Stimulated activated CD4-positive, alpha-beta T cell treated with anti-CD3 and anti-CD28 coated beads, Interleukin-15, amount 100 ng/mL, for 1 hour (primary cell): ENCODE results near the gene DZIP1L.
"Not testable (repeated sequence)": the region's sequence is repeated elsewhere in the genome, so short reads cannot be mapped to it uniquely, and the experiment has no call there.

Source experiments
- DNase-seq, 2 donors: peaks; one replicate each; pipeline ENCODE4 v3.0.0-alpha.2; 2020; ENCODE audit warnings: low read depth in 1 of 2, low spot score in 1 of 2

DZIP1L gene

DNA sequence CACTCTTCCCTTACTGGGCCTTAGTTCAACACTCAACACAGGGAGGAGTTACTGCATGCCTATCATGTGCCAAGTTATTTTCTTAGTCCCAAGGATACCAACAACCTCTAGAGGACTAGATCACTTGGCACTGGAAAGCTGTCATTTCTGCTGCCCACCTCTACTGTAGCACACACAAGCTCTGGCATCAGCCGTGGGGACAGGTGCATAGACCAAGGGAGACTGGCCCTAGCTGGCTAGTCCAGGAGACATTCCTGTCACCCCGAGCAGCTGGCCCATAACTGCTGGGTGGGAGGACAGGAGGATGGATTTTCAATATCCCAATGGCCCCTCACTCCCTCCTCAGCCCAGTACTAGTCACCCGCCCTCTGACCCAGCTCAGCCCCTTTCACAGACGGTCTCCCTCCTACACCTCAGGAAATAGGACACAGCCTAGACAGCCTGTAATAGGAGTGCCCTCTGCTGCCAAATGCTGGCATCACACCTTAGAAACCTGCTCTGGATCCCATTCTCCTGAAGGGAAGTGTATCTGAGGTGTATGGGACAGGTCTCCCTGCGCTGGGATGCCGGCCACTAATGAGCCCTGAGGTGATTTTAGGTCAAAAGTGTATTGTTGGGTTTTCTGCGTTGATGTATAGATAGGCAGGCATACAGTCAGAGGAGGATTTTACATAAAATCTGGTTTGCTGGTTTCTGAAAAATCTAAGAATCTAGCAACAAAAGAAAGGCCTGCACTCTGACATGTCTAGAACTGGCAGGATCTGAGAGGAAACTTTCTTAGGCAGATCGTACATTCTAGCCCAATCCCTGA is 3.4 kb upstream of the DZIP1L start:
- DNase-seq: peak in 1 of 2 donors; percentile 38

DNA sequence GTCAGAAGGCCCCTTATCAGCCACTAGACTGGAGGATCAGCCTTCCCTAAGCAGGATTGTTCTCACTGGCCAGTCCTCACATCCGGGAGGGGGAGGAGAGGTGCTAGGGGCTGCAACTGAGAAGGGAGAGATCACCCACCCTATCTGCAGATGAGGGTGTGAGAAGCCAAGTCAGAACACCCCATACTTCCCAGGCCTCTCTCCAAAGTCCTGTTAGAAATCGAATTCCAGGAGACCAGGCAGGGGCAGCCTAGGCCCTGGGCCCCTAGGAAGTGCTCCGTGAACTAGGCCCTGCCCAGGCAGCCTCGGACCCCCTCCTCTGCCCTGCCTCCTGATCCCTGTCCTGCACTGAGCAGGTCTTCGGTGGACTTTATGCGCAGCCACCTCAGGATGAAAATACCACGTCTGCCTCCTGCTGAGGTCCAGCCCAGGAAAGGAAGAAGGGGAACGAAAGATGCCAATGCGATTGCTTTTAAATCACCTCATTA is 933 bp downstream of the DZIP1L start:
- DNase-seq: no peak

DNA sequence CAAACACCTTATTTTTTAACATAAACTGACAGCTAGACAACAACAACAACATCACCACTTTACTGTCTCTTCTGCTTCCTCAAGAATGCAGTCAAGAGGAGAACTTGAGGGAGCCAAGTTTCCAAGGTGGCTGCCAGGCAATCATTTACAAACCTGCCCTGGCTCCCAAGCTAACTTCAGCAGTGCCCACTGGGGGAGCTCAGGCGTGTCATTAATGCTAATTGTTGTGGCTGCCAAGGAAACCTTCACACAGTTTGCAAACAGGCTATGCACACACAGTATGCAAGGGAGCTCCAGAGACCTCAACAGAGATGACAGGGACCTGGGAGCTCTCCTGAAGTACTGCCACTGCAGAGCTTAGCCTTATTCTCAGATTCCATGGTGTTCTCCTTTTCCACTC is 2.1 kb downstream of the DZIP1L start:
- no peak for DNase-seq

DNA sequence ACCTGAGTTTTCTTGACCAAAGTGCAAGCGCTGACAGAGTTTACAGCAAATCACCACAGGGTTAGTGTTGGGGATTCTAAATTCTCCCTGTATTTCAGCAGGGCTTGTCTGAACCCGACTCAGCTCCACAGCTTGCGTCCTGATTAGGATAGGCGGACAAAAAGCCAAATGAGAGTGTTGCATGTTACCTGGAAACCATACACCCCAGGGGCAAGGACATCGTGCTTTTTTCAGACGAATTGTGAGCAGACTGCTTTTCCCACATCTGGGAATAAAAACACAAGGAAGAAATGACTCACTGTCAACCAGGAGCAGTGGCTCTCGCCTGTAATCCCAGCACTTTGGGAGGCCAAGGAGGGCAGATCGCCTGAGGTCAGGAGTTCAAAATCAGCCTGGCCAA is 3.0 kb downstream of the DZIP1L start:
- DNase-seq: no peak

DNA sequence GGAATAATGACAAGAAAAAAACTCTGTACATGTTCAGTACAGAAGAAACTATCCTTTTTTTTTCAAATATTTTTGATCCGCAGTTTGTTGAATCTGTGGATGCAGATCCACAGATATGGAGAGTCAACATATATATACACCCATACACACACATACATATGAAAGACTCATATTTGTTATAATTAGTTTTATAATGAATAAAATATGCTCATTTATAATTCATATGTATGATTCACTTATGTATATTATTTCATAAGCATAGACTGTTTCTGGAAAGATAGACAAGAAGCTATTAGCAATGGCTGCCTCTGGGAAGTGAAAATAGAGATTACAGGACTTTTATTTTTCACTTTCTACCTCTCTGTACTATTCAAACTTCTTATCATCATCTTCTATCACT is 9.8 kb downstream of the DZIP1L start:
- DNase-seq: no peak

DNA sequence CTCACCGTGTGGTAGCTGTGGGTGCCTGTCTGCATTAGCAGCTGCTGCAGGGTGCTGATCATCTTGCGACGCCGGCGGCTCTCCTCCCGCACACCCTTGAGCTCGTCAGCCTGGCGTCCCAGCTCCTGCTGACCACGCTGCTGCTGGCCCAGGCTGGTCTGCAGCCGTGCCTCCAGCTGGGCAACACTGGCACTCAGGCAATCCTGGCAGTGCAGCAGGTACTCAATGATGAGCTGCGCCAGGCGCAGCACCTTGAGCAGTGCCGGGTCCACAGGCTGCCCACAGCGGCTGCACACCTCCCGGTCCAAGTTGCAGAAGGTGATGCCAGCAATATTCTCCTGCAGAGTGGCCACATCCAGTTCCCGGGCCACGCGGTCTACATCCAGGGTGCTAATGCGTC is 11.9 kb downstream of the DZIP1L start:
- DNase-seq: no peak

DNA sequence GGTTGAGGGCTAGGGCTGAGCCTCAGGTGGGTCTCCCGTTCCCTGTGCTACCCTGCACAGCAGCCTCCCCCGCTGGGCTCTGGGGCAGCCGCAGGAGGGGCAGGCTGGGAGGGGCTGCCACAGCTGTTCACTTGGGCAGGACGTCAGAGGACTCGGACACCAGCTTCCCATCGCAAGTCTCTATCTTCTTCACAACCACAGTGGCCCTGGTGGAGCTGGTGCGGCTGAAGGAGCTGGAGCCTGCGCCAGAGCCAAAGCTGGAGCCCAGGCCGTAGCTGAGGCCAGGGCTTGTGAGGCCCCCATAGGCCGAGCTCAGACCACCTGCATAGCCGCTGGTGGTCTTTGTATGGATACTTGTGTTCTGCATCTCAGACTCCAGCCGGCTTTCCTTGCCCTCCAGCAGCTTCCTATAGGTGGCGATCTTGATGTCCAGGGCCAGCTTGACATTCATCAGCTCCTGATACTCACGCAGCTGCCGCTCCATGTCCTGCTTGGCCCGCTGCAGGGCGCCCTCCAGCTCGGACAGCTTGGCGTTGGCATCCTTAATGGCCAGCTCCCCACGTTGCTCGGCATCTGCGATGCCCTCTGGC is 14.0 kb downstream of the DZIP1L start:
- not testable (repeated sequence) for DNase-seq

DNA sequence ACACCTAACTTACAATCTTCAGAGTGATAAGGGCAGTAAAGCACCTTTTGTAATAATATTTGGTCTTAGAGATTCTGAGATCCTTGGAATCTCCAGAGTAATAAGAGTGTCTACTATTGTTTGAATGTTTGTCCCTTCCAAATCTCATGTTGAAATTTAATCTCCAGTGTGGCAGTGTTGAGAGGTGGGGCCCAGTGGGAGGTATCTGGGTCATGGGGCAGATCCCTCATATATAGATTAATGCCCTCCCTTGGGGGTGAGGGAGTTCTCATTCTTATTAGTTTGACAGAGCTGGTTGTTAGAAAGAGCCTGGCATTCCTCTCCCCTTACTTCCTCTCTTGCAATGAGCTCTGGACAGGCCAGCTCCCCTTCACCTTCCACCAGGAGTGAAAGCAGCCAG is 16.0 kb downstream of the DZIP1L start:
- no peak for DNase-seq

DNA sequence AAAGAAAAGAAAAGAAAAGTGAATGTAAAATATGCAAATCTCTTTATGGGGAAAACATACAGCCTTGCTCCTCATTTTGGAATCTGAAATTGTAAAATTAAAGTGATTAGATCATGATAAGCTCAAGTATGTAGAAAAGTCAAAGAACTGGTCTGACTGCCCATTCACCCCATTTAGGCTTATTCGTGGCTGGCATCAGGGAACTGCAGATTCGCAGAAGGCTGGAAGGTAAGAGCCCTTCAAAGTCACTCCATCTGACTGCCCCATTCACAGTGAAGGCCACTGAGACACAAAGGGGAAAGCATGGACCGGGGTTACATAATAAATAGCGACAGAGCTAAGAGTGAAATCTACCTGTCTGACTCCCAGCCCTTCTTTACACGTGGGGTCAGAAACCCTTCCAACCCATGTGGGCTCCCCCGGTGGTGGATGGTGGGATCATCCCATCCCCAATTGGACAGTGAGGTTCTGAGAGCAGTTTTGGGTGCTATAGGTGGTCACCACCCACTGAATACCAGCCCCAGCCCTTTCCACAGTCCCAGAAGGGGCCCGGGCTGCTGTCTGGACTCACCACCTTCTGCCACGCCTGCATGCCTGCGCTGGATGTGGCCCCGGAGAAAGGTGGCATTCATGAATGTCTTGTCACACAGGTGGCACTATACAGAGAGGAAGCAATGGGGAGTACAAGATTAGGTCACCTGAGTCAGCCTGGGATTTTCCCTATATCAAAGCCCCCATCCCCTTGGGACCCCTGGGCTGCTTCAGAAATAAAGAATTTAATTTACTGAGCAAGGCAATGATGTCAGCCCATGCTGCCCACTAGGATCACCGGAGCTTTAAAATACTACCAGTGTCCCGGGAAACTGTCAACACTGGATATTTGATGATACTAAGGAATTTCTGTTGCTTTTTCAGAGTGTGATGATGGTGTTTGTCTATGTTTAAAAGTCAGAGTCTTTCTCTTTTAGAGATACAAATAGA is 17.9 kb downstream of the DZIP1L start:
- no peak for DNase-seq

DNA sequence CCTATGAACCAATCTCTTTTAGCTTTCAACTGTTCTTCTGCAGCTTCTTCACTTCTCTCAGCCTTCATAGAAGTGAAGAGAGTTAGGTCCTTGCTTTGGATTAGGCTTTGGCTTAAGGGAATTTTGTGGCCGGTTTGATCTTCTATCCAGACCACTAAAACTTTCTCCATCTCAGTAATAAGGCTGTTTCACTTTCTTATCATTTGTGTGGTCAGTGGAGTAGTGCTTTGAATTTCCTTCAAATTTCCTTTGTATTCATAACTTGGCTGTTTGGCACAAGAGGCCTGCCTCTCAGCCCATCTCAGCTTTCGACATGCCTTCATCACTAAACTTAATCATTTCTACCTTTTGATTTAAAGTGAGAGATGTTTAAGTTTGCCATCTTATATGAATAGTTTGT is 21.7 kb downstream of the DZIP1L start:
- no peak for DNase-seq

DNA sequence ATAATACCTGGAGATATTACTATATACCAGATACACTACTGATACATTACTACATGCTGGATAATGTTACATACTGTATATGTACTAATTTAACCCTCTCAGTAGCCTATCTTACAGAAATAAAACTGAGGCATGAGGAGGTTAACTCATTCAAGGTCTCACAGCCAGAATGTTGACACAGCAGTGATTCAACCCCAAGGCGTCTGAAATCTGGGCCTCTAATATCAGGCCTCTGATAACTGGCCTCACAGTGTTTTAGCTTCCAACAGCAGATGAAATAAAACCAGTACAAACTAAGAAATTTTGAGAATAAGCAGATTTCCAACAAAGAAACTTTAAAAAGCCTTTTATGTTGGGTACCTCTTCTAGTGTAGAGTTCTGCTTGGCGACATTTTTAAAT is 23.4 kb downstream of the DZIP1L start:
- no peak for DNase-seq

DNA sequence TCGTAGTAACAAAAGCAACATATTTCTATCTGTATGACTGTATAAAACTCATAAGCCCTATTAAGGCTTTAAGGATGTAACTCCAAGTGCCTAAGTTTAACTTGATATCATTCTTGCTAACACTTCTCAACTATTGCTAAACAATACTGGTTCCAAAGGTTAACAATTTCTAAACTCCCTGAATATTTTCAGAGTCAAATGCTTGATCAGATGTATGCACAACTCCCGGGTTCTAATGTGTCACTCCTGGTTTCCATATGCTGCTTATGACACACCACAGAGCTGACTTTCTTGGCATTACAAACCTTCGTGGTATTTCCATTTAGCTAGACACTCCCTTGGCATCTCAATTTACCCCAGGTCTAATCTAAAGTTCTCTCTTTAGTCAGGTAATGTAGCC is 26.3 kb downstream of the DZIP1L start:
- DNase-seq: no peak

DNA sequence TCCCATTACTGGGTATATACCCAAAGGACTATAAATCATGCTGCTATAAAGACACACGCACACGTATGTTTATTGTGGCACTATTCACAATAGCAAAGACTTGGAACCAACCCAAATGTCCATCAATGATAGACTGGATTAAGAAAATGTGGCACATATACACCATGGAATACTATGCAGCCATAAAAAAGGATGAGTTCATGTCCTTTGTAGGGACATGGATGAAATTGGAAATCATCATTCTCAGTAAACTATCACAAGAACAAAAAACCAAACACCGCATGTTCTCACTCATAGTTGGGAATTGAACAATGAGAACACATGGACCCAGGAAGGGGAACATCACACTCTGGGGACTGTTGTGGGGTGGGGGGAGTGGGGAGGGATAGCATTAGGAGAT is 29.7 kb downstream of the DZIP1L start:
- not testable (repeated sequence) for DNase-seq

DNA sequence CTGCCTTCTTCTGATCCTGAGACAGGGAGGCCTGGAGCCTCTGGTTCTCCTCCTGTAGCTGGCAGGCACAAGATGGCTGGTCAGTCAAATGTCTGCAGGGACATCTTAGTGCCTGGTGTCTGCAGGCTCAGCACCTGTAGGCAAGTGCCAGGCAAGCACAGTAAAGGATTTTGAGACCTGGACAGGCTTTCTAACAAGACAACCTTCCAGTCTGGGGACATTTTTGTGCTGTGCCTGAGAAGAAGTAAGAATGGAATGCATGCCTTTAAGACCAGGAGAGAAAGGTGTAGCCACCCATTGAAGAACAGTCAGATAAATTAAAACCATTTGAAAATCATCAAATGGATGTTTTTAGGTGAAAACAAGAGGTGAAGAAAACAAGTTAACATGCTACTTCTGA is 31.2 kb downstream of the DZIP1L start:
- DNase-seq: no peak

DNA sequence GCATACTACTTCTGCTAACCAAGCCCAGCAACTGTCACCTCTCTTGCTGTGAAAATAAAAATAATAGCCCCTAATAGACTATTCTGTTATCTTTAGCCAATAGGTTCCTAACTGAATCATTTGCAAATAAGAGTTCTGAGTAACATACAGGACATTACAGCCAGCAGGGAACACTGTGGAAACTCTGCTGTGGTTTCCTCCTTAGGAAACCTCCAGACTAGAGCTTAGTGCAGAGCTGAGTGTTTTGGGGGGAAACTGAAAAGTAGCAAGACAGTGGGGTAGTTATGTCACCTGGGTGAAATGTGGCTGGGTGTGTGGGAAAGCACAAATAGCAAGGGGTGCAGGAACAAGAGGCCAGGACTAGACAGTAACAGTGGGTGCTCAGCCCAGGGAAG is 32.4 kb downstream of the DZIP1L start:
- no peak for DNase-seq

DNA sequence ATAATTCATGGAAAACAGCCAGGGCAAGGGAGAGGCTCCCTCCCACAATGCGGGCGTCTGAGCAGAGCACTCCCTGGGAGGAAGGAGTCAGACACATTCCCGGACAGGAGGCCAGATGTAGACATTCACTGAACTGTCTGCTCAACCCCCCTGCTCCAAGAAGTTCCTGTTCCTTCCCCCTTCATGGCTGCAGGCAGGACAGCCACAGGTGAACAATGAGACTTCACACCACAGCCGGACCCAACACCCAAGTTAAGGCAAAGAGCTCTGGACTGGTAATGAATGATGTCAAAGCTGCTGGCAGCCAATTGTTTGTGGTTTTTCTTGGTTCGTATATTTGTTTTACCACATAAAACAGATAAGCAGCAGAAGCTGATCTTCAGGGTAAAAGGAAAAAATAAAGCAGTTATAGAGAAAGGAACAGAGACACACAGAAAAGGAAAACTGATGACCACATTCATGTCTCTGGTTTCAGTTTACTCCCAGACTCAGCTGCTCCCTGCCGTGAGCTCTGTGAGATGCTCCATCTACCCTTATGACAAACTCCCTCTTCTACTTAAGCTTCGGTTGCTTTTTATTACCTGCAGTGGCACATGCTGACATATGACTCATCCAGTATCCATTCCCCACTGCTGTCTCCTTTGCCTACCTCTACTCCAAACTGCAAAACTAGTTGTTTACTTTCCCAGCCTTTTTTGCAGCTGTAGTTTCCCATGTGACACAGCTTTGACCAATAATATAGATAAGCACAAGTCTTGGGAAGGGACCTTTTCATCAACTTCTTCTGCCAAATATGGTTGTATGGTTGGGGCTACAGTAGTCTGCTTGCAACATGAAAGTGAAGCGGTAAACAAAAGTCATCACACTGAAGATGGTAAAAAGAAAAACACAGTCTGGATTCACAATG is 33.1 kb downstream of the DZIP1L start:
- DNase-seq: no peak

DNA sequence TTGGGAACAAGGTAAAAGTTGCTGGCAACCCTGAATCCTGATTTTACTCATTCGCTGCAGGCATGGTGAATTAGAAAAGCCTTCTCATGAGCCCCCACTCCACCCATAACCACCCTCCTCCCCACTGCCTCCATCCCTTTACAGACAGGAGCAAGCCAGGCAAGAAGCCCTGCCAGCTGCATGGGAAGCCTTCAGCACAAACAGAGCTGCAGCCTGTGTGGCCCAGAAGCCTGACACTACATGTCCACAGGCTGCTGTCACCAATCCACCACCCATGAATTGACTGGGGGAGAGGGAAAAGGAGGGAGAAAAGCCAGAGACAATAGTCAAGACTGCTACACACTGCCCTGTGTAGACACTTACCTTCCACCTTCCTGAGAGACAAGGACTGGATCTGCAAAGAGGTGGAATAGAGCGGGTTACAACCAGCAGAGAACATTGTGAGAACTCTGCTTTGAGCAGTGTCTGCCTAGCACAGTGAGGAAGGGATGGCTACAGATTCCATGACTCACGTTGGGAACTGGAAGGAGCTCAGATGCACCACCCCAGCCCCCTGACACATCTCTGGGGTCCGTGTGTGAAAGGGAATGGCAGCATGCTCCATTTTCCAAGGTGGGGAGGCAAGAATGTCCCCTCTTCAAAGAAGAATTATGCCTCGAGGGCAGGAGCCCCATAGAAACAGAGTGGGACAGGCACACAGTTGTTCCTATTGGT is 33.9 kb downstream of the DZIP1L start:
- no peak for DNase-seq

DNA sequence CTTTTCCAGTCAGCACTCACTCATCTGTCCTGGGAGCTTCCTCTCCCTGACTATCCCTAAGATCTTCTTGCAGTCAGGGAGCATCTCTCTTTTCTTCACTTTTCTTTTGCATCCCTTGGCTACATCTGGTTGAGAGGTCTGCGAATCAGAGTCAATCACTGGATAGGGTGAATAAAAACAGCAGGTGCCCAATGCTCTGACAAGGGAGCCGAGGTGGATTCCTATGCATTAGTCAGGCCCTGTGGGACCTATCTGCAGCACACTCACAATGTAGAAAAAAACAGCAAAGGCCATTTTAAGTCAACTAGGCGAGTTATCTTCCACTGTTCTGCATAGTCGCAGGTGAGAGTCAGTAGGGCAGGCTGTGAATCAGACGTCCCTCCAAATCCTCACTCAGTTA is 35.5 kb downstream of the DZIP1L start:
- DNase-seq: no peak

DNA sequence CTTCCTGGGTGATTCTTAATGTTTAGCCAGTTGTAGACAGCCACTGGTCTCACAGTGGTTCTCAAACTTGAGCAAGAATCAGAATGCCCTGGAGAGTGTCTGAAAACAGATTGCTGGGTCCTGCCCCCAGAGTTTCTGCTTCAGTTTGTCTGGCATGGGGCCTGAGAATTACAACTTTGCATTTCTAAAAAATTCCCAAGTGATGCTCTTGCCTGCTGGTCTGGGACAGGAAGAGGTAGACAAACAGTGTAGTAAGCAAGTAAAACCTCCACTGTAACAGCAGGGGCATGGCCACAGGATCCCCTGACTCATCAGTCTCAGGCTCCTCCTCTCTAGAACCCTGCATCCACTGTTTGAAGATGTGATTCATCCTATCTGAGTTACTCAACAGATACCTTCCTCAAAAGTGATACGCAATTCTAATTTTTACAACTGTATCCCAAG is 36.5 kb downstream of the DZIP1L start:
- DNase-seq: no peak

DNA sequence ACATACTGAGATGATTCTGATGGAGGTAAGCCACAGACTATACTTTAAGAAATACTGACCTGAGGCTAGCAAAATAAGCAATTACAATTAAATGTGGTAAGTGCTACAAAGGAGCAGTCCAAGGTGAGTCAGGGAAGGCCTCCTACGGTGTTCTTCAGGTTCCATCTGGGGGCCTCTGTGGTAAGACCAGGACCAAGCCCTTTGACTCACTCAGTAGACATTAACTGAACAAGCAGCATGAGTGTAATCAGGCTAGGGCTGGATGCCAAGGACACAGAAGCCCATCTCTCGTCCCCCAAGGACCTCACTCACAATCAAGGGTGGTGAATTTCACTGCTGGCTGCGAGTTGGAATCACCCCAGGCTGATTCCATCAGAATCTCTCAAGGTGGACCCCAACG is 37.3 kb downstream of the DZIP1L start:
- no peak for DNase-seq
